HG03520 (cell line): ENCODE measurements around the gene MOB3C.
A peak's percentile ranks its signal among the peaks of the same experiment; 100 is the strongest.
"Not testable (repeated sequence)": the region's sequence is repeated elsewhere in the genome, so short reads cannot be mapped to it uniquely, and the experiment has no call there.

Experiments
- ATAC-seq: cut with Tn5 transposase; IDR thresholded peaks from one replicate; pipeline ENCODE4 v1.9.1; 2021; ENCODE audit warnings: mild to moderate bottlenecking, moderate library complexity; ENCODE audit not compliant: unreplicated experiment

Gene MOB3C

DNA sequence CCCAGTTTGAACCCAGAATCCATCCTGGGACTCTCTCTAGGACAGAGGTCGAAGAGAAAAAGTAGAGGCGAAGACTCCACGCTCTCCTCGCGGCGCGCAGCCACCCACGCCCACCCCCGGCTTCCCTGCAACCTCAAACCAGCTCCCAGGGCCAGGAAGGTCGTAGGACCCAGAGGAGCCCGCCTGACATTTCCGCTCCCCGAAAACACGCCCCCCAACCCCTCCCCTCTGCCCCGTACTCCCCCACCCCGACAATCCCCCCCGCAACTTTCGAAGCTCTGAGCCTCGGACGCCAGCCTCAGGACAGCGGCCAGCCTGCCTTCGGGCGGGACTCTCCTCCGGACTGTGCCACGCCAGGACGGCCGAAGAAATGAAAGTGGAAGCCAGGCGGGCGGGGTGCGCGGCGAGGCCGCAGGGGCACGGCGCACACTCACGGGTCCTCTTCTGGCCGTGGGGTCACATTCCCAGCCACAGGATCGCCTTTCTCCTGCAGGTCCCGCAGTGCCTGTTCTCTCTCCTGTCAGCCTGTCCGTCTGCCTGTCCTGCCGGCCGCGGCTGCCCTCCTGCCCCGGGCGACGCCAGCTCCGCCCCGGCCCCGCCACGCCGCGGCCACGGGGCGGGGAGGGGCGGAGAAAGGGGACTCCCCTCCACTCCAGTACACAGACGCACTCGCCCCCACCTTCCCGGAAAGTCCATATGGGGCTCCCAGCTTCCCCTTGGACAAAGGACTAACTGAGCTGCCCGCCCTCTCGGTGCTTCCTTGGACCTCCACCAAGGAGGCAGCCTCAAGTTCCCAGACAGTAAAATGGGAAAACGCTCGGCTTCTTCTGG is at the start of gene MOB3C:
Gene MOB3C, minus strand, starts transcription at position 535 of the 831 bp plus-strand sequence. CDS start 3,490 bp downstream, outside the sequence.
- ATAC-seq, result peak; percentile 52

DNA sequence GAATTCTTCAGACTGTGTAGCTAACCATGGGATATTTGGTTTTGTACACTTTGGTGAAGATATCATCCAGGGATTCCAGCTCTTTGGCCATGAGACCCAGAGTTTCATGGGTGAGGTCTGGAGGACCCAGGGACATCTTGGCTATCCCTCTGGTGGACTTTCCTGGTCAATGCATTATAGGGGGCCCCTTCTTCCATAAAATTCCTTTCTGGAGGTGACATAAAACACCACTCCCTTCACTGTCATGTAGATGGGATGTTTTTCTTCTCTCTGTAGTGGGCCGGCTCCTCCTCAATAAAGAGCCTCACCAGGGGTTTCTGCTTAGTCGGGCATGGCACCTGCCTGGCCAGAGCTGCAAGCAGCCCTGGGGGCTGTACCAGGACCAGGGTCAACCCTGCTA is 49.4 kb upstream of the MOB3C start:
- no peak for ATAC-seq

DNA sequence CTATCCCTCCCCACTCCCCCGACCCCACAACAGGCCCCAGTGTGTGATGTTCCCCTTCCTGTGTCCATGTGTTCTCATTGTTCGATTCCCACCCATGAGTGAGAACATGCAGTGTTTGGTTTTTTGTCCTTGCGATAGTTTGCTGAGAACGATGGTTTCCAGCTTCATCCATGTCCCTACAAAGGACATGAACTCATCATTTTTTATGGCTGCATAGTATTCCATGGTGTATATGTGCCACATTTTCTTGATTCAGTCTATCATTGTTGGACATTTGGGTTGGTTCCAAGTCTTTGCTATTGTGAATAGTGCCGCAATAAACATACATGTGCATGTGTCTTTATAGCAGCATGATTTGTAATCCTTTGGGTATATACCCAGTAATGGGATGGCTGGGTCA is 46.3 kb upstream of the MOB3C start:
- not testable (repeated sequence) for ATAC-seq

DNA sequence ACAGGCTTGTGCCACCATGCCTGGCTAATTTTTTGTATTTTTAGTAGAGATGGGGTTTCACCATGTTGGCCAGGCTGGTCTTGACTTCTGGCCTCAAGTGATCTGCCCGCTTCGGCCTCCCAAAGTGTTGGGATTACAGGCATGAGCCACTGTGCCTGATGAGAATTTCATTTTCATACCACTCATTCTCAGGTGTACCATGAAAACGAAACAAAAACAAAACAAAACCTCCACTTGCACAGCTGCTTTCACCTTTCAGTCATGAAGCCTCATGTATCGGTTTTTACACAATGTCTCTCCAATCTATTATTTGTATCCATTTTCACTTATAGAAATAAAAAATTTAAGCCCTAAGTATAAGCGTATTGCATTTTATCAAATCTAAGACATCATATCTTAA is 43.5 kb upstream of the MOB3C start:
- not testable (repeated sequence) for ATAC-seq

DNA sequence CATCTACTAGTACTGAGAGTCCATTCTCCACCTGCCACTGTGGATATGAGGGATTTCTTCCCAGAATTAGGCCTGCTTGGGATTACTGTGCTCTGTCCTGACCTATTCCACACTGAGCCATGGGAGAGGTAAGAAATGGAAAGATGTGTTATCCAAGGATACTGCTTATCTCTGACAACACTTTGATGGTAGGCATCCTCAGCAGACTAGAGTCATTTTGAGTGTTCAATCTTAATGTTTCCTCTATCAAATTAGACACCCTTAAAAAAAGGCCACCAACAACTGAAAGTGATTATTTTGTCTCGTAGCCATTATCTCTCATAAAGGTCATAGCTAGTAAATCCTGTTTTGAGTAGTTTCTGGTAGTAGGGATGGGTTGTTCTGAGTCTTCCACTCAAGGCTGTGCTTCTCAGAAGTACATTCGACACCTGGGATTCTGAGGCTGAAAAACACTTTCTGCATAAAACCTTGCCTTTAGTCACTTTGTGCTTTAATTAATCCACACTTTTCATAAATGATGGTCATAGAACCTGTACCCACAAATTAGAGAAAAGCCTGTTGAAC is 42.8 kb upstream of the MOB3C start:
- no peak for ATAC-seq

DNA sequence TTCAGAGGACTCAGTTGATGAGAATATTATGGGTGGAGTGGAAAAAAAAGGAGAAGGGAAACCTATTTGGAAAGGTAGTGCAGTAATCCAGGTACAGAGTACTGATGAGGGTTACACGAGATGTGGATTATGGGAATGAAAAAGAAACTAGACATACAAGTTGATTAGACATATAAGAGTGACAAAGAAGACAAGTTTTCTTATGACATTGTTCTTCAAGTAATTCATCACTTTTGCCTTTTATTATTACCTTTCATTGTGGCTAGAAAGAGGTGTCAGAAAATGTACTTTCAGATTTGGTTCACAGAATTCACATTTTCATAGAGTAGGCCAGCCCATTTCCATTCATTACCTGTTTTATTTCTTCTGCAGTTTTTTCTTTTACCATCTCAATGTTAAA is 41.2 kb upstream of the MOB3C start:
- ATAC-seq, result no peak

DNA sequence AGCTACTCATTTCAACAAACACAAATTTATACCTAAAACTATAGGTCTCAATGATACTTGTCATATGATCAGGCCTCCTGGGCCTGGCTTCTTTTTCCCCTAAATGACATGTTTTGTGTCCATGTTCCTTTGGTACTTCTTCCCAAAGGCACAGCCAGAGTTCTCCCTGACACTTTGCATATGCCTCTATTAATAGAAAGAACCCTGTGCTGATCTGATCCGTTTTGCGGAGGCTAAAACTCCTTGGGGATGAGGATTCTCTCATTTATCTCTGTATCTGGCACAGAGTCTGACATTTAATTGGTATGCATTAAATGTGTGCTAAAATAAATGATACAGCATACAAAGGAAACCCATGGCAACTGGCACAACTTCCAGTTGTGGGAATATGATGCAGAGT is 40.0 kb upstream of the MOB3C start:
- ATAC-seq, result no peak

DNA sequence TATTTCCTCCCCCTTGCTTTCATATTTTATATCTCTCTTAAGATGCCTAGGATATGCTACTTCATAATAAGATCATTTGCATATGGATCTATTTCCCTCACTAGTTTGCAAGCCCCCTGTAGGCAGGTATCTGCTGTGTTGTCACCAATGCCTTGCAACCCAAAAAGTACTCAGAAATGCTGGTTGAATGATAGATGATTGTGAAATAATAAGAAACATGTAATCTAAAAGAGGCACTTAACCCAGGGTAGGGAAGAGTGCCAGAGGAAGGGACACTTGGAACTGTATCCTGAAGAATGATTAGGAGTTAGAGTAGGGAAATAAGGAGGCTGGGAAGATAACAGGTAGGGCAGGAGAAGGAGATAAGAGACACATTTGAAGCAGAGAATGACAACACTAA is 39.2 kb upstream of the MOB3C start:
- no peak for ATAC-seq

DNA sequence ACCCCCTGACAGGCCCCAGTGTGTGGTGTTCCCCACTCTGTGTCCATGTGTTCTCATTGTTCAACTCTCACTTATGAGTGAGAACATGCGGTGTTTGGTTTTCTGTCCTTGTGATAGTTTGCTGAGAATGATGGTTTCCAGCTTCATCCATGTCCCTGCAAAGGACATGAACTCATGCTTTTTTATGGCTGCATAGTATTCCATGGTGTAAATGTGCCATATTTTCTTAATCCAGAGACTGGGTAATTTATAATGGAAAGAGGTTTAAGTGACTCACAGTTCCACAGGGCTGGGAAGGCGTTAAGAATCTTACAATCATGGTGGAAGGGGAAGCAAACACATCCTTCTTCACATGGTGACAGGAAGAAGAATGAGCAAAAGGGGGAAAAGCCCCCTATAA is 38.1 kb upstream of the MOB3C start:
- not testable (repeated sequence) for ATAC-seq

DNA sequence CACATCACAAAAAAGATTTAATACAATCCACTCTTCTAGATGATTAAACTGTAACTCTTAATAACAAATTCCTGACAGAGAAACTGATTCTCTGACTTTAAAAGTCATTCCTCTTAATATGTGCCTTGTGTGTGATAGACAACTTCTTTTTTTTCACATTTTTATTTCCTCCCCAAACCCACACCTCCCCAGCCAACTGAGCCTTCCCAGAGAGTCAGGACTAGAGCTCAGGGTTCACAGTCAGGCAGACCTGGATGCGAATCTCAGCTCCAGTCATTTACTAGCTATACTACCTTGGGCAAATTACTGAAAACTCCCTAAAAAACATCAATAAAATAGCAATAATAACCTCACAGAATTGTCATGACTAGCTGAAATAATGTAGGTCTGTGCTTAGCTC is 37.4 kb upstream of the MOB3C start:
- ATAC-seq, result no peak

DNA sequence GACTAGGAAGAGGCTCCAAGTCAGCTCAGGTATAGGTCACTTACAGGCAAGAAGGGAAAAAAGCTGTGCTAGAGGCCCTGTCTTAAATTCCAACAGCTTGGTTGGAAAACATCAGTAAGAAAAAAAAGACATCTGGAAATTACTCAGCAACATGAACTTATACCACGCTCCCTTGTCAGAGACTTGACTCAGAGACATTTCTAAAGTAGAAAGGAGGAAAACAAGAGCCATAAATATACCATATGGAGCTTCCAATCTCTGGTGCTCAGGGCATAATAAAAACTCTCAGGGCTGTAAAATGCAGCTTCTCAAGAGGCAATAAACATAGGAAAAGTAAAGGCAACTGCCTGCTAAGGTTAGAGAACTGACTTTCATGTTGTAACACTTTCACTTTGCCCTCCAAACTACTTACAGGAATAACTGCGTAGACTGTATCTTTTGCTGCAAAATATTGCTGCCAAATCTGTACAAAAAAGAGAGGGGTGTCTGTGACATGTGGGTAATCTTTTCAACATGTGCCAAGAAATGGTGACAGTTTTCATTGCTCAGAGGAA is 36.9 kb upstream of the MOB3C start:
- ATAC-seq, result no peak

DNA sequence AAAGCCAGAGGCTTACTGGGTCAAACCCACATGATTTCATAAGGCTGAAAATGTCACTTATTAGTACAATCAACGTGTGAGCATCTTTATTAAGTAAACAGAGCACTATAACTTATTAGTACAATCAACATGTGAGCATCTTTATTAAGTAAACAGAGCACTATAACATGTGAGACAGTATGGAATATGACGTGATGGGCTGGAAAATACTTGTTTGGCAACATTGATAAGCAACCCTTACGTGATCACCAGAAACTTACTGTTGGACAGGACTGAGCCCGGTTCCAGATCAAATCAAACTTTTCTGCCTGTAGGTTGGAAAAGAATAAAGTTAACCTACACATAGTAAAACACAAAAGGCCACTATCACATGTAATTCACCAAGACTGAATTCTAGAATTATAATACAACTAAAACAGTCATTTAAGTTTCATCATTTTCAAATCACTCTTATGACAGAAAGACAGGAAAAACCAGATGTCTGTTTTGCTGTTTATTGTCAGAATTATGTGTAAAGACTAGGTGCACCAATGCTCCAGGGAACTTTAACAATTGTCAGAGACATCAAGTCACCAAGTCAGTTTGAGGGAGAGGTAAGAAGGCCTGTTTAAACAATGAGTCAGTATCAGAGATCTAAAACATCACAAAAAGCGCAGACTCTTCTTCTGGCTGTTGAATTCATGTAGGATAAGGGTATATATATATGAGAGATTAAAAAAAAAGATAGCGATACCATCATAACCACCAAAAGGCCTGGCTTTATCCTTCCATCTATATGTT is 35.9 kb upstream of the MOB3C start:
- no peak for ATAC-seq

DNA sequence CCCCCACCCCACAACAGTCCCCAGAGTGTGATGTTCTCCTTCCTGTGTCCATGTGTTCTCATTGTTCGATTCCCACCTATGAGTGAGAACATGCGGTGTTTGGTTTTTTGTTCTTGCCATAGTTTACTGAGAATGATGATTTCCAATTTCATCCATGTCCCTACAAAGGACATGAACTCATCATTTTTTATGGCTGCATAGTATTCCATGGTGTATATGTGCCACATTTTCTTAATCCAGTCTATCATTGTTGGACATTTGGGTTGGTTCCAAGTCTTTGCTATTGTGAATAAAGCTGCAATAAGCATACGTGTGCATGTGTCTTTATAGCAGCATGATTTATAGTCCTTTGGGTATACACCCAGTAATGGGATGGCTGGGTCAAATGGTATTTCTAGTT is 34.5 kb upstream of the MOB3C start:
- not testable (repeated sequence) for ATAC-seq

DNA sequence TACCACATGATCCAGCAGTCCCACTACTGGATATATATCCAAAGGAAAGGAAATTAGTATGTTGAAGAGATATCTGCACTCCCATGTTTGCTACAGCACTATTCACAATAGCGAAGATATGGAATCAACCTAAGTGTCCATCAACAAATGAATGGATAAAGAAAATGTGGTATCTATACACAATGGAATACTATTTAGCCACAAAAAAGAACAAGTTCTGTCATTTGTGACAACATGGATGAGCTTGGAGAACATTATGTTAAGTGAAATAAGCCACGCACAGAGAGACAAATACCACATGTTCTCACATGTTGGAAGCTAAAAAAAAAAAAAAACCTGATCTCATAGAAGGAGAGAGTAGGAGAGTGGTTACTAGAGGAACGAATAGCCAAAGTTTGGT is 33.9 kb upstream of the MOB3C start:
- no peak for ATAC-seq

DNA sequence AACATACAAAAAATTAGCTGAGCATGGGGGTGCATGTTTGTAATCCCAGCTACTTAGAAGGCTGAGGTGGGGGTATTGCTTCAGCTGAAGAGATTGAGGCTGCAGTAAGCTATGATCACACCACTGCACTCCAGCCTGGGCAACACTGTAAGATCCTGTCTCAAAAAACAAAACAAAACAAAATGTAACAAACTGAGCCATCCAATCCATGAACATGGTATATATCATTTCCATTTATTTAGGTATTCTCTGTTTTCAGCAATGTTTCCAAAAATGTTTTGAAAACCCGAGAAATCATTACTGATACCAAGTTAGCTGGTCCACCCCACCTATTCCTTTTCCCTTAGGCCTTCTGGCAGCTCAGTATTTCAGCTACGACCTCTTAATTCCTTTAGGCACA is 33.2 kb upstream of the MOB3C start:
- no peak for ATAC-seq

DNA sequence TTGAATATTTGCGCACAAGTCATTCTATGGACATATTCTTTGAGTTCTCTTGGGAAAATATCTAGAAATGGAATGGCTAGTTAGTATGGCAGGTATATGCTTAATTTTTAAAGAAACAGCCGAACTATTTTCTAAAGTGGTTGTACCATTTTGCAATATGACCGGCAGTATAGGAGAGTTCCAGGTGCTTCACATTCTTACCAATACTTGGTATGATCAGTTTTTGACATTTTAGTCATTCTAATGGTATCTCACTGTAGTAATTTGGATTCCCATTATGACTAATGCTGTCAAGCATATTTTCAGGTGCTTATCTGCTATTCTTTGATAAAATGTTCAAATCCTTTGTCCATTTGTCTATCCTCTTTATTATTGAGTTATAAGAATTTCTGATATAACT is 31.0 kb upstream of the MOB3C start:
- ATAC-seq, result no peak

DNA sequence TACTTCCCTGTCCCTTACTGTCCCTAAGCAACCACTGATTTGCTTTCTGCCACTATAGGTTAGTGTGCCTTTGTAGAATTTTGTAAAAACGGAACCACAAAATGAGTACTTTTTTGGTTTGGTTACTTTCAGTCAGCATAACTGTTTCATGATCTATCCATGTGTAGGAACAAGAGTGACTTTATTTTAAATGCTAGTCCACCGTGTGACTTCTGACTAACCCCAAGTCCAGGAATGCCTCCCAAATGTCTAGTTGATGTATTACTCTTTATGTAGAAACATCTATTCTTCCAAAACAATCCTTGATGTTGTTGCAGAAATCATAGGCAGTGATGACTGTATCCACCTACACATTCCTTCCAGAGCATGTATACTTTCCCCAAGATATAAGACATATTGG is 30.2 kb upstream of the MOB3C start:
- no peak for ATAC-seq

DNA sequence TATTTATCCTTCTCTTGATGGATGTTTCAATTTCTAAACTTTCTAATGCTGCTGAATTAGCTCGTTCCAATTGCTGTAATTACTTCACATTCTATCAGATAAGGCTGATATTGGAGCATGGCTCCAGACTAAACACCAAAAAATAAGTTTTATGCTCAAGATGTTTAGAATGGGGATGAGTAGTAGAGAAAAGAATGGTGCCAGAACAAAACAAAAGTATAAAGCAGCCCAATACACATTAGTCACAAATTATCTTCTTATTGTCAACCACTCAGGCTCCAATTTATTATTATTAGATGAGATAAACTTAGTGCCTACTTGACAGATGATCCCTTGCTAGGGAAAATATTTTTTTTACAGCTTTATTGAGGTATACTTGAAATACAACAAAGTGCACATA is 29.7 kb upstream of the MOB3C start:
- no peak for ATAC-seq

DNA sequence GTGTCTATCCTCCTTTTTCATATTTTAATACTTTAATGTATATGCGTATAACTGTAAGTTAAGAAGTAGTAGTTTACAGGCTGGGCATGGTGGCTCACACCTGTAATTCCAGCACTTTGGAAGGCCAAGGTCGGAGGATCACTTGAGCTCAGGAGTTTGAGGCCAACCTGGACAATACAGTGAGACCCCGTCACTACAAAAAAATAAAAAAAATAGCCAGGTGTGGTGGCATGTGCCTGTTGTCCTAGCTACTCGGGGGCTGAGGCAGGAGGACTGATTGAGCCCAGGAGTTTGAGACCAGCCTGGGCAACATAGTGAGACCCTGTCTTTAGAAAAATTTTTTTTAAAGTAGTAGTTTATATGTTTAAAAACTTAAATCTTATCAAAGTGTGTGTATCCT is 29.2 kb upstream of the MOB3C start:
- ATAC-seq, result no peak

DNA sequence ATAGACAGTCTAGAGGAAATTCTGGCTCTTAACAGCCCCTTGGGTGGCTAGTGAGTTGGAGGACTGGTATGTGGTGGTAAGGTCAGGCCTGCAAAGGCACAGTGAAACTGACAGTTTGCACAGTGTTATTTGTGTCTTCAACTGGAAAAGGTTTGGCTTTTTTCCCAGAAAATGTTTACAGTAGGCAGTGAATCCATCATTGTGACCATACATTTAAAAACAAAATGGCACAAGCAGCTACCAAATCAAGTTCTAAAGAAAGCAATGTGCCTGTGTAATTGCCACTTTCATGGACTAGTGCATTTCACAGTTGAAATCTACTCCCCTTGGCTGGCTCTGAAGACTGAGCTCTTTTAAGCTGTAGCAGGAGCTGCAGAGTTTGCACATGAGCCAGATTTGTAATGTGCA is 26.8 kb upstream of the MOB3C start:
- ATAC-seq, result no peak

DNA sequence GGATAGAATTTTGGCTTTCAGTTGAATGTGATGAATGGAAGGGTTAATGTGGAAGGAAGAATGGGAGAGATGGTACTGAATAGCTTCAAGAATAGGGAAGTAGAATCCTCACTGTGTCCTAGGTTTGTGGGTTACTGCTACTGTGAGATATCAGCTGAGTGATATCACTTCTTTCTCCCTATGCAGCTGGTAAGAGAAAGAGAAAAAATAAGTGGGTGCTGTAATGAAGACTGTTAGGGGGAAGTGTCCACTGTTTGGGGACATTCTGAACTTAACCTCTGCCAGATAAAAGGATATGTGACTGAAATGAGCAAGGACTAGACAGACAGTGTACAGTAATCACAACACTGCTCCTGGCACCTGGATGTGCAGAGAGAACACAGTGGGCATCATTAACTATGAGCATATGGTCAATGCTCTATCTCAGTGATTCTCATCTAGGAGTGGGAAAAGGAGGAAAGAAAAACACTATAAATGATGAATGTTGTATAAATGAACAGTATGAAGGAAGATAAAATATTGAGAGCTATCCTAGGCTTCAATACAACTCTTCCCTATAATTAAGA is 25.6 kb upstream of the MOB3C start:
- no peak for ATAC-seq
